ENCODE data around the gene PPM1F. TPM values are rescaled to one million over a fixed set of nuclear protein-coding genes. Genes with fewer than 3 reads are reported as not detected.

Gene PPM1F
- total RNA-seq, 1 experiment from 2014 or later = 19.0 TPM

- no TSS peak for BruUV-seq (replicated peaks)
- TF ChIP-seq CTCF (IDR thresholded peaks at IDR 0.05; ENCODE audit: unreplicated experiment) = no peak
- H3K4me3 Mint-ChIP-seq (ENCODE audit: low read depth, unreplicated experiment) = no peak overlapping the region
- intact Hi-C loops (cut with micrococcal nuclease; ENCODE audit: unreplicated experiment) = no loop called here
- peaks cover 11% of the 10 kb centered on the region for H3K36me3 Mint-ChIP-seq (ENCODE audit: insufficient read depth, unreplicated experiment)
- H3K4me1 Mint-ChIP-seq (ENCODE audit: low read depth, unreplicated experiment) = no peaks in the 10 kb centered on the region
- no peak overlapping the region for H3K27ac Mint-ChIP-seq (ENCODE audit: unreplicated experiment)
- CTCF ChIA-PET = no interaction called here
- no peaks in the 10 kb centered on the region for H3K9me3 Mint-ChIP-seq (ENCODE audit: low read depth, unreplicated experiment)
- no peaks in the 10 kb centered on the region for H3K27me3 Mint-ChIP-seq (ENCODE audit: unreplicated experiment)
- DNase-seq = no peak
Measured at GRCh38 chr22:21921729-21922128, 30.9 kb downstream of the PPM1F start.

- Mint-ChIP-seq H3K4me3 (ENCODE audit: low read depth, unreplicated experiment) (no peak overlapping the region), H3K27ac (ENCODE audit: unreplicated experiment) (no peak overlapping the region), H3K9me3 (ENCODE audit: low read depth, unreplicated experiment) (no peaks in the 10 kb centered on the region), H3K36me3 (ENCODE audit: insufficient read depth, unreplicated experiment) (peaks cover 11% of the 10 kb centered on the region), H3K27me3 (ENCODE audit: unreplicated experiment) (no peaks in the 10 kb centered on the region), H3K4me1 (ENCODE audit: low read depth, unreplicated experiment) (no peaks in the 10 kb centered on the region)
- no peak for DNase-seq
- TF ChIP-seq CTCF (IDR thresholded peaks at IDR 0.05; ENCODE audit: unreplicated experiment) = no peak
- BruUV-seq (replicated peaks) = no TSS peak
- CTCF ChIA-PET = no interaction called here
- intact Hi-C loops (cut with micrococcal nuclease; ENCODE audit: unreplicated experiment) = no loop called here
Measured at GRCh38 chr22:21921184-21921721, 31.4 kb downstream of the PPM1F start.

GRCh38 chr22:21920341-21921183 lies 32.1 kb downstream of the PPM1F start:
- H3K4me3 Mint-ChIP-seq (ENCODE audit: low read depth, unreplicated experiment) = no peak overlapping the region
- BruUV-seq (replicated peaks) = no TSS peak
- H3K4me1 Mint-ChIP-seq (ENCODE audit: low read depth, unreplicated experiment) = no peaks in the 10 kb centered on the region
- CTCF ChIA-PET = interaction anchor here (0.6 kb wide), 1 partner anchor 25 kb away, joined by 3 read pairs; no protein-coding TSS in a partner anchor
- H3K27ac Mint-ChIP-seq (ENCODE audit: unreplicated experiment) = no peak overlapping the region
- DNase-seq = no peak
- no peak for TF ChIP-seq CTCF (IDR thresholded peaks at IDR 0.05; ENCODE audit: unreplicated experiment)
- no peaks in the 10 kb centered on the region for H3K9me3 Mint-ChIP-seq (ENCODE audit: low read depth, unreplicated experiment)
- H3K36me3 Mint-ChIP-seq (ENCODE audit: insufficient read depth, unreplicated experiment) = peaks cover 10% of the 10 kb centered on the region
- no peaks in the 10 kb centered on the region for H3K27me3 Mint-ChIP-seq (ENCODE audit: unreplicated experiment)
- intact Hi-C loops (cut with micrococcal nuclease; ENCODE audit: unreplicated experiment) = no loop called here

GRCh38 chr22:21919526-21920307 lies 32.9 kb downstream of the PPM1F start:
- TF ChIP-seq CTCF (IDR thresholded peaks at IDR 0.05; ENCODE audit: unreplicated experiment) = no peak
- Mint-ChIP-seq H3K36me3 (ENCODE audit: insufficient read depth, unreplicated experiment) (peaks cover 9% of the 10 kb centered on the region), H3K27ac (ENCODE audit: unreplicated experiment) (no peak overlapping the region), H3K4me3 (ENCODE audit: low read depth, unreplicated experiment) (no peak overlapping the region), H3K27me3 (ENCODE audit: unreplicated experiment) (no peaks in the 10 kb centered on the region), H3K4me1 (ENCODE audit: low read depth, unreplicated experiment) (no peaks in the 10 kb centered on the region), H3K9me3 (ENCODE audit: low read depth, unreplicated experiment) (no peaks in the 10 kb centered on the region)
- intact Hi-C loops (cut with micrococcal nuclease; ENCODE audit: unreplicated experiment) = no loop called here
- CTCF ChIA-PET = interaction anchor here (0.6 kb wide), 1 partner anchor 24 kb away, joined by 3 read pairs; no protein-coding TSS in a partner anchor
- no peak for DNase-seq
- no TSS peak for BruUV-seq (replicated peaks)

Measured in Calu3 (cell line).